GM12892 (cell line): Measurements from ENCODE around the gene INPP4B.

Experiments
- POLR2A ChIP-seq: IDR thresholded peaks from 2 replicates; pipeline ENCODE4 v1.6.1; 2011; ENCODE audit warnings: low read depth, low read length, control low read depth
- POLR2AphosphoS5 ChIP-seq: IDR thresholded peaks from 2 replicates; pipeline ENCODE4 v1.6.1; 2011; ENCODE audit warnings: low read depth, low read length, control low read depth
- TAF1 ChIP-seq: IDR thresholded peaks from 2 replicates; pipeline ENCODE4 v1.6.1; 2011; ENCODE audit warnings: low read depth, mild to moderate bottlenecking, control low read depth, low read length, borderline replicate concordance

- TF ChIP-seq TAF1 (no peak), POLR2A (no peak), POLR2AphosphoS5 (no peak)
Observed at GRCh38 chr4:142222127-142222526, 624.0 kb downstream of the INPP4B start.
